Prostate gland (tissue), 2 donors: ENCODE measurements around the gene OXLD1. TPM values are rescaled to one million over a fixed set of nuclear protein-coding genes. Genes with fewer than 3 reads are reported as not detected.

ENCODE experiments used
- DNase-seq: peaks from one replicate; pipeline ENCODE4 v3.0.0-alpha.2; 2019; ENCODE audit warnings: low spot score
- H3K27ac ChIP-seq, 2 donors: fragments of 200-600 bp; sonication (generic); 2 replicates each; pipeline ENCODE4 v1.5.1; 2017 to 2019
- H3K27me3 ChIP-seq: fragments of 200-600 bp; sonication (generic); replicated peaks from 2 replicates; pipeline ENCODE4 v1.5.1; 2019; ENCODE audit not compliant: insufficient read depth
- H3K36me3 ChIP-seq, 2 donors: fragments of 200-600 bp; sonication (generic); 1 replicate in 1 of 2; 2 replicates in 1 of 2; pipeline versions ENCODE4 v1.5.1 to v1.8.1; 2017 to 2019
- H3K4me1 ChIP-seq: fragments of 200-600 bp; sonication (generic); replicated peaks from 2 replicates; pipeline ENCODE4 v1.5.1; 2019
- H3K4me3 ChIP-seq, 2 donors: fragments of 200-600 bp; sonication (generic); 2 replicates each; pipeline ENCODE4 v1.5.1; 2017 to 2019
- H3K9me3 ChIP-seq: fragments of 200-600 bp; sonication (generic); 2 replicates; pipeline ENCODE4 v1.5.1; 2017
- CTCF ChIP-seq, 4 experiments: fragments of 200-600 bp in 2 of 4; fragments of 450-650 bp in 2 of 4; sonication (generic) in 2 of 4; IDR thresholded peaks; 1 replicate in 3 of 4; 2 replicates in 1 of 4; pipeline ENCODE4 v1.5.1; 2016 to 2019; ENCODE audit warnings: antibody characterized with exemption in 4 of 4, mild to moderate bottlenecking in 2 of 4, moderate library complexity in 2 of 4
- POLR2A ChIP-seq: fragments of 450-650 bp; IDR thresholded peaks from one replicate; pipeline ENCODE4 v1.6.1; 2016; ENCODE audit warnings: antibody characterized with exemption, mild to moderate bottlenecking
- POLR2AphosphoS5 ChIP-seq: sonication (generic); formaldehyde crosslinking; IDR thresholded peaks from one replicate; pipeline ENCODE4 v1.6.1; 2017; ENCODE audit warnings: antibody characterized with exemption
- WGBS: methylation state at CpG from one replicate; pipeline ENCODE4 v1.1.5; 2018; 5-methylcytosine and 5-hydroxymethylcytosine counted together
- intact Hi-C: fragments of 100-400 bp; cut with DNase I; formaldehyde crosslinking; loops from one replicate; pipeline ENCODE4 v1.14.2; 2022
- total RNA-seq, 2 donors: library from RNA; depleted of rRNA; stranded (reverse); fragments of >200 nt; gene quantifications; one replicate each; pipeline ENCODE4 v1.1.0, GENCODE V29; 2016

OXLD1 gene
- total RNA-seq, 2 donors from 2014 or later: 52.5 to 59.2 TPM

- Histone ChIP-seq H3K9me3 (no peaks in the 10 kb centered on the region), H3K4me3 (no peak overlapping the region), H3K27ac (no peak overlapping the region), H3K4me1 (peaks cover 5% of the 10 kb centered on the region), H3K36me3 (no peaks in the 10 kb centered on the region), H3K27me3 (no peaks in the 10 kb centered on the region)
- WGBS: 94% methylated on average over 9 of the region's 9 CpGs
- TF ChIP-seq CTCF (IDR thresholded peaks at IDR 0.05) (no peak), POLR2AphosphoS5 (no peak), POLR2A (no peak)
- no peak for DNase-seq
- intact Hi-C loops: no loop called here
Measured at GRCh38 chr17:81640011-81640410, 26.4 kb downstream of the OXLD1 start.

DNA sequence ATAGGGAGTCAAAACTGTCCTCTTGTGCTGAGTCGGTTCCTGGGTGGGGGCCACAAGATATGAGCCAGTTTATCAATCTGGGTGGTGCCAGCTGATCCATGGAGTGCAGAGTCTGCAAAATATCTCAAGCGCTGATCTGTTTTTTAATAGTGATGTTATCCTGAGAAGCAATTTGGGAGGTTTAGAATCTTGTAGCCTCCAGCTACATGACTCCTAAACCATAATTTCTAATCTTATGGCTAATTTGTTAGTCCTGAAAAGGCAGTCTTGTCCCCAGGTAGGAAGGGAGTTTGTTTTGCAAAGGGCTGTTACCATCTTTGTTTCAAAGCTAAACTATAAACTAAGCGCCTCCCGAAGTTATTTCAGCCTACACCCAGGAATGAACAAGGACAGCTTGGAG, 27.7 kb downstream of the OXLD1 start:
- no peaks in the 10 kb centered on the region for H3K9me3 ChIP-seq
- 86% methylated on average over 4 of the region's 4 CpGs for WGBS
- intact Hi-C loops: no loop called here
- no peaks in the 10 kb centered on the region for H3K27me3 ChIP-seq
- H3K4me1 ChIP-seq: peaks cover 5% of the 10 kb centered on the region
- no peak overlapping the region for H3K4me3 ChIP-seq
- TF ChIP-seq CTCF (IDR thresholded peaks at IDR 0.05) (no peak), POLR2AphosphoS5 (no peak)
- no peak overlapping the region for H3K27ac ChIP-seq
- no peaks in the 10 kb centered on the region for H3K36me3 ChIP-seq
- no peak for DNase-seq

DNA sequence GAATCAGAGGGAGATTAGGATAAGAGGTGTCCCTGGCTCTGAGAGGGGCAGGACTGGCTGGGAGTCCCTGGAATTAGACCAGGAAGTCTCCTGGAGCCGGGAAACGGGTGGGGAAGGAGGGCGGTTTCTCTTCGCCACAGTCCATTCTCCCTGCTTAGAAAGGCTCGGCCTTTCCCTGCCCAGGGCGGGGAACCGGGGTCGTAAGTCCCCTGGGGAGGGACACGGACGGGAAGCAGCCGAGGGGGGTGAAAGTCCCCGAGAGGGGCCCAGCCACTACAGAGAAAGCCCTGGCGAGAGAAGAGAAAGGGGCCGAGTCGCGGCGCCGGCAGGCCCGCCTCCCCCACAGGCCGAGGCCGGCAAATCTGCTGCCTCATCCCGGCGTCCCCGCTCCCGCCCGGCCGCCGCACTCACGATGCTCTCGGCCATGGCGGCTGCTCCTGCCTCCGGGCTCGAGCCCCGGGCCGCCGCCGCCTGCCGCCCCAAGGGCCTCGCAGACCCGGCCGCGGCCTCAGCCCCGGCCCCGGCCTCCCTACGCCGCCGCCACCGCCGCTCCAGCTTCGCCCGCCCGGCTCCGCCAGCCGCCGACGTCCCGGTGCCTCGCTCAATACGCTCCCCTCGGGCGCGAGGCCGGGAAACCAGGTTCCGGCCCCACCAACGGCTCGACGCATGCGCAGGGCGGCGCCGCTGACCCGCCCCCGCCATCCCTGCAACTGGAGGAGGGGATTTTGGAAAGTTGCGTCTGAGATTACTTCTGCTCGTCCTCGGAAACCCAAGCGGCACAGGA, 29.7 kb downstream of the OXLD1 start, which contains the start of the genes NPLOC4 and TSPAN10:
NPLOC4 (minus strand) TSS at position 608 of the 784 bp plus-strand sequence; CDS start at position 426, 182 bp downstream.
TSPAN10 (plus strand) TSS at position 692 of the 784 bp plus-strand sequence. CDS start 5,217 bp downstream, outside the sequence.
- intact Hi-C loops: no loop called here
- under 1% methylated on average over 64 of the region's 77 CpGs for WGBS
- peaks cover 5% of the 10 kb centered on the region for H3K4me1 ChIP-seq

DNA sequence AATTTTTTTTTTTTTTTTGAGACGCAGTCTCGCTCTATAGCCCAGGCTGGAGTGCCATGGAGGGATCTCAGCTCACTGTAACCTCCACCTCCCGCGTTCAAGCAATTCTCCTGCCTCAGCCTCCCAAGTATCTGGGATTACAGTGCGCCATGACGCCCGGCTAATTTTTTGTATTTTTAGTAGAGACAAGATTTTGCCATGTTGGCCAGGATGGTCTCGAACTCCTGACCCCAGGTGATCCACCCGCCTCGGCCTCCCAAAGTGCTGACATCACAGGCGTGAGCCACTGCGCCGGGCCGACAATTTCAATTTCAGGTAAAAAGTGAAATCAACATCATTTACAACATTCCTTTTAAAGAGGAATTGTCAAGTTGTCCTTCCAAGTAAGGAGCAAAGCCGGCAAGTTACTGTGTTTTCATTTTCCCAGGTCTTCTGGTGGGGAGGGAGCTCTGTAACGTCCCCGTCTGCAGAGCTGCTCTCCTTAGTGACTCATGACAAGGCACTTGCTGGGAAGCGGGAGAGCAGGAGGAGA, 30.4 kb downstream of the OXLD1 start:
- no peaks in the 10 kb centered on the region for H3K36me3 ChIP-seq
- peak overlapping the region; percentile 77 to 85 for H3K27ac ChIP-seq
- WGBS: 35% methylated on average over 18 of the region's 18 CpGs
- H3K9me3 ChIP-seq: no peaks in the 10 kb centered on the region
- peaks cover 5% of the 10 kb centered on the region for H3K4me1 ChIP-seq
- H3K27me3 ChIP-seq: no peaks in the 10 kb centered on the region
- DNase-seq: no peak
- TF ChIP-seq CTCF (IDR thresholded peaks at IDR 0.05) (no peak), POLR2A (no peak), POLR2AphosphoS5 (no peak)
- peak overlapping the region; percentile 85 to 90 for H3K4me3 ChIP-seq
- intact Hi-C loops: no loop called here

More for the DNA sequence above, 29.7 kb downstream of the OXLD1 start, which contains the start of the genes NPLOC4 and TSPAN10:
- peak within 1 kb of the TSS; percentile 77 to 85 for H3K27ac ChIP-seq
- H3K36me3 ChIP-seq: no peaks in the 10 kb centered on the region
- TF ChIP-seq POLR2A: peak; percentile 66
- TF ChIP-seq CTCF (IDR thresholded peaks at IDR 0.05): peak in 1 of 4 experiments; percentile 24
- TF ChIP-seq POLR2AphosphoS5: peak; percentile 93
- H3K27me3 ChIP-seq: no peaks in the 10 kb centered on the region
- DNase-seq: peak; percentile 66
- H3K9me3 ChIP-seq: no peaks in the 10 kb centered on the region
- peak within 1 kb of the TSS; percentile 85 to 90 for H3K4me3 ChIP-seq
